IMR-90 (cell line): ENCODE results near the gene C16orf89. TPM values are rescaled to one million over a fixed set of nuclear protein-coding genes. Genes with fewer than 3 reads are reported as not detected.

Experiments used
- ATAC-seq: fragments of 200-7000 bp; cut with Tn5 transposase; 2 replicates; pipeline ENCODE4 v1.9.1; 2020; ENCODE audit warnings: low read depth, mild to moderate bottlenecking, moderate library complexity
- BruUV-seq: library from RNA; stranded (reverse); fragments of 400-500 nt; replicated peaks from 2 replicates; lab custom pipeline; 2021; lab: Mats Ljungman, UMichigan
- CTCF ChIA-PET: fragments of 300-600 bp; formaldehyde crosslinking; extraction: SDS; loops from one replicate; lab custom pipeline; 2021; ENCODE audit warnings: antibody characterized with exemption; lab: Yijun Ruan, JAX
- POLR2A ChIA-PET: fragments of 300-600 bp; sonication (Branson Sonifier 250); formaldehyde crosslinking; loops from one replicate; lab custom pipeline; 2022; ENCODE audit warnings: antibody characterized with exemption; ENCODE audit not compliant: unreplicated experiment; lab: Charles Lee
- DNase-seq: peaks from one replicate; pipeline ENCODE4 v3.0.0; 2013
- H2AFZ ChIP-seq: replicated peaks from 2 replicates; pipeline ENCODE3; 2013; ENCODE audit warnings: low read length, mild to moderate bottlenecking; ENCODE audit not compliant: poor library complexity
- H2AK5ac ChIP-seq: 2 replicates; pipeline ENCODE4 v1.6.1; 2013; ENCODE audit warnings: low read depth, low read length, inconsistent platforms
- H2AK9ac ChIP-seq: replicated peaks from 2 replicates; pipeline ENCODE3; 2013; ENCODE audit warnings: mild to moderate bottlenecking, low read depth, low read length, moderate library complexity; ENCODE audit not compliant: poor library complexity
- H2BK120ac ChIP-seq: 2 replicates; pipeline ENCODE4 v1.6.1; 2013; ENCODE audit warnings: low read depth, low read length, inconsistent platforms
- H2BK15ac ChIP-seq: 3 replicates; pipeline ENCODE4 v1.6.1; 2013; ENCODE audit warnings: low read depth, low read length, inconsistent platforms
- H2BK20ac ChIP-seq: 2 replicates; pipeline ENCODE4 v1.6.1; 2013; ENCODE audit warnings: low read depth, mild to moderate bottlenecking, inconsistent platforms, low read length, moderate library complexity
- H2BK5ac ChIP-seq: 2 replicates; pipeline ENCODE4 v1.6.1; 2013; ENCODE audit warnings: mild to moderate bottlenecking, low read depth, low read length, inconsistent platforms; ENCODE audit not compliant: poor library complexity, severe bottlenecking
- H3K14ac ChIP-seq: replicated peaks from 2 replicates; pipeline ENCODE4 v1.6.1; 2013; ENCODE audit warnings: low read depth, low read length, inconsistent platforms
- H3K18ac ChIP-seq: 2 replicates; pipeline ENCODE4 v1.6.1; 2013; ENCODE audit warnings: low read depth, low read length, control low read depth
- H3K23ac ChIP-seq: 2 replicates; pipeline ENCODE4 v1.6.1; 2013; ENCODE audit warnings: low read depth, low read length, inconsistent platforms
- H3K27ac ChIP-seq: 2 replicates; pipeline ENCODE4 v1.5.1; 2013; ENCODE audit warnings: mild to moderate bottlenecking, control low read depth, low read length; ENCODE audit not compliant: insufficient read depth
- H3K27me3 ChIP-seq: 2 replicates; pipeline ENCODE4 v1.6.1; 2013; ENCODE audit warnings: low read length; ENCODE audit not compliant: control insufficient read depth, insufficient read depth
- H3K36me3 ChIP-seq: 2 replicates; pipeline ENCODE4 v1.6.1; 2013; ENCODE audit warnings: low read length, mixed read lengths; ENCODE audit not compliant: control insufficient read depth, insufficient read depth
- H3K4ac ChIP-seq: 2 replicates; pipeline ENCODE4 v1.6.1; 2013; ENCODE audit warnings: low read depth, low read length, inconsistent platforms
- H3K4me1 ChIP-seq: 2 replicates; pipeline ENCODE4 v1.6.1; 2013; ENCODE audit warnings: low read length, mixed read lengths; ENCODE audit not compliant: control insufficient read depth, insufficient read depth
- H3K4me2 ChIP-seq: 2 replicates; pipeline ENCODE4 v1.6.1; 2013; ENCODE audit warnings: low read depth, mild to moderate bottlenecking, control low read depth, low read length, moderate library complexity
- H3K4me3 ChIP-seq: 2 replicates; pipeline ENCODE4 v1.5.1; 2013; ENCODE audit warnings: low read depth, mild to moderate bottlenecking, control low read depth, low read length, moderate library complexity; ENCODE audit not compliant: insufficient read depth
- H3K56ac ChIP-seq: 2 replicates; pipeline ENCODE4 v1.6.1; 2013; ENCODE audit warnings: low read length, inconsistent platforms; ENCODE audit not compliant: insufficient read depth; ENCODE audit errors: extremely low read depth
- H3K79me1 ChIP-seq, 2 experiments: 2 replicates each; pipeline ENCODE4 v1.6.1; 2013; ENCODE audit warnings: low read length in 2 of 2, inconsistent platforms in 1 of 2, low read depth in 1 of 2
- H3K9ac ChIP-seq: 2 replicates; pipeline ENCODE4 v1.6.1; 2013; ENCODE audit warnings: low read depth, low read length, control low read depth
- H3K9me1 ChIP-seq: 2 replicates; pipeline ENCODE4 v1.6.1; 2013; ENCODE audit warnings: low read length, inconsistent platforms; ENCODE audit not compliant: insufficient read depth
- H3K9me3 ChIP-seq: 2 replicates; pipeline ENCODE4 v1.6.1; 2013; ENCODE audit warnings: low read length; ENCODE audit not compliant: control insufficient read depth, insufficient read depth
- H4K20me1 ChIP-seq: 2 replicates; pipeline ENCODE4 v1.6.1; 2013; ENCODE audit warnings: low read length, inconsistent platforms; ENCODE audit not compliant: insufficient read depth
- H4K5ac ChIP-seq: 2 replicates; pipeline ENCODE4 v1.6.1; 2013; ENCODE audit warnings: mild to moderate bottlenecking, low read depth, low read length, control low read depth
- H4K8ac ChIP-seq, 2 experiments: 2 replicates each; pipeline ENCODE4 v1.6.1; 2013; ENCODE audit warnings: low read depth in 2 of 2, low read length in 2 of 2, control low read depth in 1 of 2, inconsistent platforms in 1 of 2
- H4K91ac ChIP-seq: 2 replicates; pipeline ENCODE4 v1.6.1; 2013; ENCODE audit warnings: low read depth, low read length, inconsistent platforms; ENCODE audit not compliant: insufficient read depth
- BHLHE40 ChIP-seq: fragments of 150-350 bp; IDR thresholded peaks from 2 replicates; pipeline ENCODE4 v1.6.1; 2016; ENCODE audit warnings: mild to moderate bottlenecking, low read depth, low read length
- ELK1 ChIP-seq: fragments of 150-350 bp; IDR thresholded peaks from 2 replicates; pipeline ENCODE4 v1.6.1; 2016; ENCODE audit warnings: low read depth, mild to moderate bottlenecking, low read length, moderate library complexity, borderline replicate concordance
- FOS ChIP-seq: fragments of 150-350 bp; IDR thresholded peaks from 2 replicates; pipeline ENCODE4 v1.6.1; 2016; ENCODE audit warnings: low read depth, low read length
- MXI1 ChIP-seq: IDR thresholded peaks from 2 replicates; pipeline ENCODE4 v1.6.1; 2012; ENCODE audit warnings: low read depth, mild to moderate bottlenecking, low read length, moderate library complexity, borderline replicate concordance
- POLR2A ChIP-seq: IDR thresholded peaks from 2 replicates; pipeline ENCODE4 v1.6.1; 2012; ENCODE audit warnings: mild to moderate bottlenecking, low read depth, low read length
- RAD21 ChIP-seq: IDR thresholded peaks from 2 replicates; pipeline ENCODE4 v1.6.1; 2012; ENCODE audit warnings: low read length, improper control_type of control experiment
- RFX5 ChIP-seq: IDR thresholded peaks from 2 replicates; pipeline ENCODE4 v1.8.0; 2012; ENCODE audit warnings: low read depth, mild to moderate bottlenecking, low read length, moderate library complexity
- USF2 ChIP-seq: fragments of 150-350 bp; IDR thresholded peaks from 2 replicates; pipeline ENCODE4 v1.6.1; 2017; ENCODE audit warnings: mild to moderate bottlenecking, antibody characterized with exemption, low read length, low read depth
- WGBS, 2 experiments: methylation state at CpG; one replicate each; pipeline versions ENCODE4 v1.1.5 to v1.1.7; 2013; ENCODE audit warnings: missing lambda C conversion rate in 2 of 2; ENCODE audit not compliant: insufficient read length in 1 of 2; ENCODE audit errors: extremely low coverage in 2 of 2; 5-methylcytosine and 5-hydroxymethylcytosine counted together
- dilution Hi-C: fragments of 300-500 bp; cut with HindIII; formaldehyde crosslinking; loops from one replicate; pipeline ENCODE4 v1.14.3; 2018; ENCODE audit warnings: low sequenced_read_pairs; ENCODE audit not compliant: unreplicated experiment
- in situ Hi-C: fragments of 300-500 bp; cut with MboI; formaldehyde crosslinking; loops from 3 replicates; pipeline ENCODE4 v1.14.3; 2019; ENCODE audit warnings: low sequenced_read_pairs, inconsistent platforms, mixed read lengths
- intact Hi-C: fragments of 100-400 bp; cut with micrococcal nuclease; formaldehyde crosslinking; loops from 2 replicates; pipeline ENCODE4 v1.10.0; 2022
- polyA plus RNA-seq, 3 experiments: library from polyadenylated mRNA; depleted of rRNA; stranded (reverse); fragments of >200 nt; gene quantifications; 2 replicates each; pipeline ENCODE4 v1.2.3, GENCODE V29; 2012; ENCODE audit warnings: low replicate concordance in 1 of 3
- total RNA-seq: library from RNA; depleted of rRNA; stranded (reverse); fragments of >200 nt; gene quantifications from 2 replicates; pipeline ENCODE4 v1.2.3, GENCODE V29; 2012

The C16orf89 gene
- total and polyA plus RNA-seq, 2 of the 4 experiments (the other 2 are of a cell fraction) = 0.17 to 0.18 TPM

DNA sequence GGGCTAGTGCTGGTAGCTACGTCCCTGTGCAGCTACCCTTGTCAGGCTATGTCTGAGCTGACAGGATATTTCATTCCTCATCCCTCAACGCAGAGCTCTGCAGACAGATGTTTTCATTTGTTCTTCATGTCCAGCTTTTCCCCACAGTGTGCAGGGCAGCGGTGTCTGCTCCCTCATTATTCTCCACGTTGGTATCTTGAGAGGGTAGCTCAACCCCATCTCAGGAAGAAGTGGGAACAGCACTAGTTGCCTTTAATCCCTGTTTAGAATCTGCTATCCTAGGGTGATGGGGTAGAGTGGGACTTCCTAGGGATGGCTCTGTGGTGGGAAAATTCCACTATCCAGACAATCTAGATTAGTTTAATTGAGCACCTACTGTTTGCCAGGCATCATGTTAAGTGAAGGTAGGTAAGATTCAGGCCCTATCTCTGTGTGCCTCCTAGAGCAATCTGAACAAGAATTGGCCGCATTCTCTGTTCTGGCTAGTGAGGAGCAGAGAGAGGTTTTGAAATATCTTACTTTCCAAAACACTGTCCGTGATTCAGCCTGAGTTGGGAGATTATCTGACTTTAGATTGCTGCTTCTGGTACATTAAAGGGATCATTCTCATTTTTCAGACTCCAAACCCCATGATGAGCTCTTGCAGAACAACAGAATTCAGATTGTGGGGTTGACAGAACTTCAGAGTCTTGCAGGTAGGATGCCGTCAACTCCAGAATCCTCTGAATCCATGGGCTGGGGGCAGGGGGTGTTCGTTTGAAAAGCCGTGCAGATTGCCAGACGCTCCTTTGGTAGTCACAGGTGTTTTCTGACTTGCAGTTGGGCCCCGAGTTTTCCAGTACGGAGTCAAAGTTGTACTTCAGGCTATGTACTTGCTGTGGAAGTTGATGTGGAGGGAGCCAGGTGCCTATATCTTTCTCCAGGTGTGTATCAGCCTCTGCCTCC is 6.8 kb upstream of the C16orf89 start (continued):
- no peak for TF ChIP-seq BHLHE40
- no peak for TF ChIP-seq RAD21
- no peak for TF ChIP-seq RFX5

DNA sequence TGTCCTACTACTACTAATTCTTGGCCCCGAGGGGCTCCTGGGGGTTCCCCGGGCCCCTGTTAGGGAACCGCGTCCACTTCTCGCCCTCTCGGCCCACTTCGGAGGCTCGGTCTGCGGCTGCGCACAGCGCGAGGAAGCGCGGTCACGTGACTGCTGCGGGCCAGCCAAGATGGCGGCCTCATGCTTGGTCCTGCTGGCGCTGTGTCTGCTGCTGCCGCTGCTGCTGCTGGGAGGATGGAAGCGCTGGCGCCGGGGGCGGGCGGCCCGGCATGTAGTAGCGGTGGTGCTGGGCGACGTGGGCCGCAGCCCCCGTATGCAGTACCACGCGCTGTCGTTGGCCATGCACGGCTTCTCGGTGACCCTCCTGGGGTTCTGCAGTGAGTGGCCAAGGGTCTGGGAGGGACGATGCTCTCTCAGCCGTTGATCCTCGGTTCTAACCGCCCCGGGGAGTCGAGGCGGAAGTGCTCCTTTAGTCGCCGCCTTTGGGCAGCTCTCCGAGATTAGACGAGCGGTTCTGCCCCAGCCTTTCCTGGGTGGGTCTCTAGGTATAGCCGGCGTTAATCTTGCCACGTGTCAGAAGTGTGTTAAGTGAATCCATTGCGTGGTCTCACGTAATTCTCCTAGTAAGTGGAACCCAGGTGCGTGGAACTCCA is 6.1 kb upstream of the C16orf89 start, which contains the start of gene ALG1:
Gene ALG1, plus strand, starts transcription at position 163 of the 653 bp plus-strand sequence. Its CDS starts 7 bp downstream, at position 170.
- peak within 1 kb of the TSS; percentile 82 for H2AK5ac ChIP-seq
- H2BK5ac ChIP-seq = peak within 1 kb of the TSS; percentile 73
- H4K5ac ChIP-seq = peak within 1 kb of the TSS; percentile 99
- H3K27me3 ChIP-seq = peaks cover 2% of the 10 kb centered on the region; the same call in 1 of the 2 replicates
- TF ChIP-seq BHLHE40 (peak; percentile 89), ELK1 (no peak), MXI1 (no peak; the same call in 1 of the 2 replicates), FOS (no peak), POLR2A (peak; percentile 83), USF2 (peak; percentile 96)
- peak within 1 kb of the TSS; percentile 91 for H3K4me2 ChIP-seq
- H4K20me1 ChIP-seq = no peaks in the 10 kb centered on the region
- intact Hi-C loops (no loop called here), in situ Hi-C loops (no loop called here), dilution Hi-C loops (no loop called here)
- peak within 1 kb of the TSS; percentile 64 for H4K91ac ChIP-seq
- H3K14ac ChIP-seq = peak within 1 kb of the TSS; percentile 82
- WGBS, 2 experiments = 0% methylated on average over 13 of the region's 53 CpGs; no CpG with 5 or more reads in 1 of the 2 experiments
- peak within 1 kb of the TSS; percentile 79 for H3K4me3 ChIP-seq
- peak within 1 kb of the TSS; percentile 74 for H3K9ac ChIP-seq
- ATAC-seq (peak; percentile 94), DNase-seq (peak; percentile 82)
- POLR2A ChIA-PET = no interaction called here
- no peak within 1 kb of the TSS; the same call in 1 of the 2 replicates for H3K18ac ChIP-seq
- peaks cover 3% of the 10 kb centered on the region; the same call in 1 of the 2 replicates for H3K4me1 ChIP-seq
- H2BK120ac ChIP-seq = peak within 1 kb of the TSS; percentile 44
- H2BK15ac ChIP-seq = no peak within 1 kb of the TSS
- H3K79me1 ChIP-seq = peaks cover 4 to 38% of the 10 kb centered on the region in 2 experiments; a peak in 3 of 4 replicates
- peak within 1 kb of the TSS; percentile 98 to 99 for H4K8ac ChIP-seq
- H3K36me3 ChIP-seq = peaks cover 14% of the 10 kb centered on the region
- CTCF ChIA-PET = interaction anchor here (0.6 to 1.4 kb wide), 2 partner anchors 13 to 18 kb away, joined by 3 read pairs; no protein-coding TSS in a partner anchor
- peak within 1 kb of the TSS; percentile 99 for H2AFZ ChIP-seq
- BruUV-seq = no TSS peak
- H3K4ac ChIP-seq = peak within 1 kb of the TSS; percentile 84
- H3K56ac ChIP-seq = peak within 1 kb of the TSS; percentile 79
- H3K9me3 ChIP-seq = no peaks in the 10 kb centered on the region
- no peak within 1 kb of the TSS for H2BK20ac ChIP-seq
- peak within 1 kb of the TSS; percentile 79 for H3K27ac ChIP-seq
- H2AK9ac ChIP-seq = peak within 1 kb of the TSS; percentile 80
- H3K9me1 ChIP-seq = peaks cover 9% of the 10 kb centered on the region
- peak within 1 kb of the TSS; percentile 71 for H3K23ac ChIP-seq
